IPS DF 19.7 (cell line): ENCODE results near the gene TMEM181.

ENCODE experiments used
- DNase-seq: peaks from one replicate; pipeline ENCODE4 v3.0.0-alpha.2; 2013; ENCODE audit warnings: low read depth, low spot score

Gene TMEM181

GRCh38 chr6:158561938-158562337, 2.0 kb downstream of the TMEM181 start:
- DNase-seq, result no peak

GRCh38 chr6:158564243-158565121, 4.6 kb downstream of the TMEM181 start:
- DNase-seq, result no peak

- DNase-seq, result no peak
These were observed 5.2 kb downstream of the TMEM181 start for GRCh38 chr6:158565122-158565429.

- DNase-seq, result no peak
These were observed 5.7 kb downstream of the TMEM181 start for GRCh38 chr6:158565482-158566040.

GRCh38 chr6:158566207-158566818, 6.4 kb downstream of the TMEM181 start:
- no peak for DNase-seq

DNA sequence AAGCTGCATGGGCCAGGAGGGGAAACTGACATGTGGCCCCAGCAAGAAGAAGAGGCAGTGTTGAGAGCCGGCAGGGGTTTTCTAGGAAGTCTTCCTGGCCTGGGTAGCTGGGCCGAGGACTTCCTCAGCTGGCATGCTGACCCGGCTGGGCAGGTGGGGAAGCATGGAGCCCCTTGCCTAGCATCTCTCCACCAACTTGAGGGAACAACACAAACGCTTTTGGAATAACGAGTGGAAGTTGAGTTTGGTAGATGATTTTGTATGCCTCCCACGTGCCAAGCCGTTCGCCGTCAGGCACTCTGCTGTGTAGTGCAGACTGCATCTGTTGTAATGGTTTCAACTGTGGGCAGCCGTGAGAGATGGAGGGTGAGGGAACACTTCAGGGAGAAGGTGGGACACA, 7.3 kb downstream of the TMEM181 start:
- no peak for DNase-seq

DNA sequence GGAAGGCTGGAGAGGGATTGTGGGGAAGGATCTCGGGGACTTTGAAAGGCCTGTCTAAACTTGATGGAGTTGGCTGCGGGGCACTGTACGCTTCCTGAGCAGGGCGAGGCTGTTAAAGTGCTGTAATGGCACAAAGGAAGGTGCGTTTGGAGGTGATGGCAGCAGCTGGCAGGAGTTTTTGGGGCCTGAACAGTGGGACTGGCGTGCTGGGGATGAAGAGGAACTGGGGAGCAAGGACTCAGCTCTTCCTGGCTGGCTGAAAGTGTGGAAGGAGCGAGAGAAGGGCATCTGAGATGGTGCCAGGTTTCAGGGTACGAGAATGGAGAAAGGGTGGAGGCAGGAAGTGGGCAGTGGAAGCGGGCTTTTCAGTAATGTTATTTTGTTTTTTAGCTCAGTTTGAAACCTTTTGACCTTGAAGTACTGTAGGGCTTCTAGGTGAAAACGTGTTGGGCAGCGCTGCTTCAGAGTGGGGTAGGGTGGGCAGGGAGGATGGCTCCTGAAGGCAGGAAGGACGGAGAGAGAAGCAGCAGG, 8.0 kb downstream of the TMEM181 start:
- DNase-seq, result no peak

DNA sequence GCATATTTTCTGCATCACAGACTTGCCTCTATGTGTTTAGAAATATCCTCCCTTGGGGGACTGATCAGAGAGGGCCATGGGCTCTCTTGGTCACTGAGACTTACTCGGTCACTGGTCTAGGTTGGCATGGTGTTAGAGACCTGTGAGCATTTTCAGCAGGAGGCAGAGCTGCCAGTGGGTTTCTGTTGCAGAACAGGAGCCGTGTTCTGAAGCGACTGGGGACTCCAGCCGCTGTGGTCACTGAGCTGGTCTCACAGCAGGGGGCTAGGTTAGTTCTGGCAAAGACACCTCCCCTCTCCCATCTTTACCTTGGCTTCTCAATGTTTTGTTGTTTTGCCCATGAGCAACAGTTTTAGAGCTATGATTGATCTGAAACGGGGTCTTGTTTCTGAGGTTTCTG, 8.7 kb downstream of the TMEM181 start:
- DNase-seq, result no peak

DNA sequence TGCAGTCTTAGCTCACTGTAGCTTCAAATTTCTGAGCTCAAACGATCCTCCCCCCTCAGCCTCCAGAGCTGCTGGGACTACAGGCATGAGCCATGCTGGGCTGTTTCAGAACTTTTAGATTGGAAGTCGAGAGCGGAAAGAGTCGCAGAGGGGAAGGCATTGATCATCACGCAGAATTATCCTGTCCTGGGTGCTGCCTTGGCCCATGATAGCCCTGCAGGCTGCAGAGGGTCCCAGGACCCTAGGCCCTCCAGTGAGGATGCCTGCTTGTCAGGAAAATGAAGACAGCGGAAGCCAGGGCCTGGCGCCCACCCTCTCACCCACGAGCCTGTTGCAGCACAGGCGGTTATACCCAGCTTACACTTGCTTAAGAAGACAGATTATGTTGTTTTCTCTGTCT, 9.1 kb downstream of the TMEM181 start:
- no peak for DNase-seq

- DNase-seq, result no peak
These were observed 10.7 kb downstream of the TMEM181 start for GRCh38 chr6:158570681-158570962.

DNA sequence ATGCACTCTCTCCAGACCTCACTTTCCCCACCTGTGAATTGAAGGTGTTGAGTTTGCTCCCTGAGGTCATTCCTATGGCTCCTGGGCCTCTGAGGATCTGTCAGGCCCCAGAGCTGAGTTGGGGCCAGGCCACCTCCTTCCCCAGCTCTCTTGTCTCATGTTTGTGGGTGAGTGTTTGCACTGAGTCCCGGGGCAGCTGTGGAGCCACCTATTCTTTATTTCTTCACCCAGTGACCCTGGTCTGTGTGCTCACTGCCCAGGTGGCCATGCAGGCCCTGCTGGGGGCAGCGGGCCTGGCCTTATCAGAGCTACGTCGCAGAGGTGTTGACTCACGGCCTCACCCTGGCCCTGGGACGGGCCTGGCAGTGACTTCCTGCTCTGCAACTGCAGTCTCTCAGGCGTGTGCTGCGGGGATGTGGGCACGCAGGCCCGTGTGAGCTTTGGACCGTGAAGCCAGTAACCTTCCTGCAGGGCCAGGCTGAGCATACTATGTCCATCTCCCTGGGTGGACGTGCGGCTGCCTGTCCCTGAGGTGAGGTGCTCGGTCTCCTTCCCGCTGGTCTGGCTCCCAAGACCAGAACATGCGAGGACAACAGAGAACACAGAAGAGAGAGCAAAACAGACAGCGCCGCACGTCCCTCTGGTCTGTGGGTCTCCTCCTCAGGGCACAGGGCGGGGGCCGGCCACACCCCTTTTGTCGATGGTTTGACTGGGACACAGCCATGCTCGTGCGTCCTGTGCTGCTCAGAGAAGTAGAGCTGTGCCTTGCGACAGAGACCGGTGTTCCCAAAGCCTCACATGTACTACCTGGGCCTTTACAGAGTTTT, 12.1 kb downstream of the TMEM181 start:
- DNase-seq, result no peak

GRCh38 chr6:158572653-158573541, 13.0 kb downstream of the TMEM181 start:
- no peak for DNase-seq

DNA sequence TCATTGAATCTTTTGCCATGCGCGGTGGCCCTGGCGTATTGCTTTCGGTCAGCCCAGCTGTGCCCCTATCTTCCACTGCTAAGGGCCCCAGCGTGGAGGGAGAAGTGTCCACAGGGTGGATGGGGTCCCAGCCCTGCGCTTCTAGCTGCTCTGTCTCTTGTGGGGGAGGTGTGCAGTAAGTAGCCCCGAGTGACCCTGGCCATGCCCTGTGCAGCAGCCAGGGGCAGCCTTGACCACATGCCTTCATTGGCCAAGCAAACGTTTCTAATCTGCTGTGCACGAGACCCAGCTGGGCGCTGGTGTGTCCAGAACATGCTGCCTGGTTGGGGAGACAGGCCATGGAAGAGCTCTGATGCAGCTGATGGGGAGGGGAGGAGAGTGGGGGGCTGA, 13.6 kb downstream of the TMEM181 start:
- DNase-seq, result no peak

DNA sequence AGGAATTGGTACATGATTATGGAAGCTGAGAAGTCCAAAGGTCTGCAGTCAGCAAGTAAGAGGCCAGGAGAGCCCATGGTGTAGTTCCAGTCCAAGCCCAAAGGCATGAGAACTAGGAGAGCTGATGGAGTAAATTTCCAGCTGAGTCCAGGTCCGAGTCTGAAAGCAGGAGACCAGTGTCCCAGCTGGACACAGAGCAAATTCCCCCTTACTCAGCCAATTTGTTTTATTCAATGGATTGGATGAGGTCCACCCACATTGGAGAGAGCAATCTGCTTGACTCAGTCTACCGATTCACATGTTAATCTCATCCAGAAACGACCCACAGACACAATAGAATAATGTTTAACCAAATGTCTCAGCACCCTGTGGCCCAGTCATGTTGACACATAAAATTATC, 14.9 kb downstream of the TMEM181 start:
- DNase-seq, result no peak

DNA sequence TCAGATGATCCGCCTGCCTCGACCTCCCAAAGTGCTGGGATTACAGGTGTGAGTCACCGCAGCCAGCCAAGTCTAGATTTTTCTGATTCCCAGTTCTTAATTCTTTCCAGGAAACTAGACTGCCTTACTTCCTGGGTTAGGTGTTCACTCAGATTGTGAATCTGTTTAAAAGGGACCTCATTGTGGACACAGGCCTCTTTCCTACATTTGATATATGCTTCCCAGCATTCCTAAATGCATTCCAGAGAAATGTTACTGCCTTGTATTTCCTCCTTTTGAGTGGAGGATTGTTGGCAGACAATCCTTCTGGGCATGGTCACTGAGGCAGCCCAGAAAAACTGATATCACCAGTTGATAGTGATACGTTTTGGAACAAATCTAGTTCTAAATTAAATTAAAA, 15.7 kb downstream of the TMEM181 start:
- no peak for DNase-seq

DNA sequence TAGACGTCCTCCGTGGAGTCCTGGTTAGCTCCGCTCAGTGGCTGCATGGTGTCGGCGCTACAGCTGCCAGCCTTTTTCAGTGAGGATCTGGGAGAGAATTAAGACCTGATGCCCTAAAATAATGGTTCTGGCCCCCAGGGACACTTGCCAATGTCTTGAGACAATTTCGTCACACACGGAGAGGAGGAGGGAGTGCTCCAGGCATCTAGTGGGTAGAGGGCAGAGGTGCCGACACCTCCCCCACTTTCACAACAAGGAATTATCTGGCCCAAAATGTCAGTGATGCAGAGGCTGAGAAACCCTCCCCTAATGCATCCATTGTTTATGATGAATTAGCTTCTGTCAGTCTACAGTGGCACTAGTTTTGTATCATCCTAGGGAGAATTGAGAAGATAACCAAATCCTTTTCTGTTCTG, 24.4 kb downstream of the TMEM181 start:
- no peak for DNase-seq

DNA sequence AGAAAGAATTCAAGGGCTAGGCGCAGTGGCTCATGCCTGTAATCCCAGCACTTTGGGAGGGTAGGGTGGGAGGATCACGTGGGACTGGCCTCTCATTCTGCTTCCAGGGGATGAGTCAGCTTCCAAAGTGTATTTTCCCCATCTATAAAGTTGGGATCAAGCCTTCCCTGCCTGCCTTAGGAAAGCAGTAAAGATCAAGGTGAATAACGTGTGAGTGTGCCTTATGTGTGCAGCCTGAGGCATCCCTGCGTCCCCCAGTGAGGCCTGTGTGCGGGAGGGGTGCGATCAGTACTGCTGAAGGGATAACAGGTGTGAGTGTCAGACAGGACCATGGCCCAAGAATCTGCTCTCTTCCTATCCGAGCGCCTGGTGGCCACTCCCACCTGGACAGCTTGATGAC, 26.8 kb downstream of the TMEM181 start:
- no peak for DNase-seq

DNA sequence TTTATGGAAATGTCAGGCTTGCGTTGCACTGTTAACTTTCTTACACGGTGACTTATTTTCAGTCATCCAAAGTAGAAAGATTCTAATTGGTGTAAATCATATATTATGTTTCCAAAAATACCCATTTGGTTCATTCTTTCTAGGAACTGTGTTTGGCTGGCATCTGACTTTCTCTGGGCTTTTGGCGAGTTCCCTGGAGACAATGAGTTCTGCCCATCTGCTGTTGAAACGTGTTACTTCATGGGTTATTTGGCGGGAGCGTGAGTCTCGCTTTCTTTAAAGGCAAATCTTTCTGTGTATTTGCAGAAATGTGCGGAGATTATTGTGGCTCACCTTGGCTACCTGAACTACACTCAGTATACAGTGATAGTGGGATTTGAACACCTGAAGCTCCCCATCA, 29.5 kb downstream of the TMEM181 start:
- DNase-seq, result no peak

- no peak for DNase-seq
These were observed 31.4 kb downstream of the TMEM181 start for GRCh38 chr6:158591134-158591809.

DNA sequence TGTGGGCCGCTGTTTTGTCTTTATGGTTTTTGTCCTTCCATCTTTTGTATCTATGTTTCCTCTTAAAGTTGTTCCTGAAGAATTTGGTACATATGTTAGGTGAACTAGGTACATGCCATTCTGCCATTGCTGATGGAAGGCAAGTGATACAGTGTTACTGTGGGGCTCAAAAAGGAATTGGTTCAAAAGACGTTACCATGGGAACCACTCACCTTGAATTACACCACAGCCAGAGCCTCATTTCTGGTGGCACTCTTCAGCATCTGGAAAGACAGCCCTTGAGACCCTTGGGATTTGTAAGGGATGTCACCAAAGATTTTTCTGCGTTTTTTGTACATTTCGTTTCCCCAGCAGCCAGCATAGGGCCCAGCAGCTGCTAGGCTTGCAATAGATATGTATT, 31.9 kb downstream of the TMEM181 start:
- DNase-seq, result no peak

DNA sequence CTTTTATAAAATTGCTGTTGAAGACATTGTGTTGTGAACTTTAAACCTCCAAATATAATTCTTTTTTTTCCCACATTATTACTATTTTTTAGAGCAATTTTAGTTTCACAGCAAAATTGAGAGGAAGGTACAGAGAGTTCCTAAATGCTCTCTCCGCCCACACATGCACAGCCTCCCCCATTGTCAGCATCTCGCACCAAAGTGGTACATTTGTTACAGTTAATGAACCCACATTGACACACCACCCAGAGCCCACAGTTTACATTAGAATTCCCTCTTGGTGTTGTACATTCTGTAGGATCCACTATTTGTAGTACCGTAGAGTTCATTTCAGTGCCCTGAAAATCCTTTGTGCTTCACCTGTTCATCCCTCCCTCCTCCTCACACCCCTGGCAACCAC, 33.8 kb downstream of the TMEM181 start:
- DNase-seq, result no peak
